GM23338 (cell line): Measurements from ENCODE around the gene INPP4B. TPM values are rescaled to one million over a fixed set of nuclear protein-coding genes. Genes with fewer than 3 reads are reported as not detected.
A peak's percentile ranks its signal among the peaks of the same experiment; 100 is the strongest.

Source experiments
- ATAC-seq: fragments of 200-7000 bp; cut with Tn5 transposase; 3 replicates; pipeline ENCODE4 v1.9.1; 2020
- DNase-seq: peaks from one replicate; pipeline ENCODE4 v3.0.0-alpha.2; 2015; ENCODE audit warnings: low spot score
- H2AFZ ChIP-seq: fragments of 200-600 bp; sonication (generic); 2 replicates; pipeline ENCODE4 v1.8.0; 2016; ENCODE audit warnings: antibody characterized with exemption, mild to moderate bottlenecking, moderate library complexity
- H3F3A ChIP-seq: fragments of 200-600 bp; sonication (generic); replicated peaks from 2 replicates; pipeline ENCODE4 v1.8.0; 2017; ENCODE audit warnings: antibody characterized with exemption, mixed run types, low read depth
- H3K27ac ChIP-seq: fragments of 200-600 bp; sonication (generic); 2 replicates; pipeline ENCODE4 v1.6.1; 2016; ENCODE audit warnings: low read depth
- H3K27me3 ChIP-seq: fragments of 200-600 bp; sonication (generic); 2 replicates; pipeline ENCODE4 v1.8.0; 2016; ENCODE audit warnings: mild to moderate bottlenecking, mixed run types, moderate library complexity; ENCODE audit not compliant: insufficient read depth
- H3K36me3 ChIP-seq: fragments of 200-600 bp; sonication (generic); 2 replicates; pipeline ENCODE4 v1.8.0; 2016; ENCODE audit warnings: mild to moderate bottlenecking; ENCODE audit not compliant: insufficient read depth
- H3K4me1 ChIP-seq: fragments of 200-600 bp; sonication (generic); 2 replicates; pipeline ENCODE4 v1.8.0; 2016; ENCODE audit warnings: mild to moderate bottlenecking, moderate library complexity; ENCODE audit not compliant: insufficient read depth
- H3K4me2 ChIP-seq: fragments of 200-600 bp; sonication (generic); 2 replicates; pipeline ENCODE4 v1.7.1; 2017; ENCODE audit warnings: mixed run types
- H3K4me3 ChIP-seq: fragments of 200-600 bp; sonication (generic); 2 replicates; pipeline ENCODE4 v1.6.1; 2016; ENCODE audit warnings: mixed run types
- H3K79me2 ChIP-seq: fragments of 200-600 bp; sonication (generic); replicated peaks from 2 replicates; pipeline ENCODE4 v1.8.0; 2017; ENCODE audit warnings: mild to moderate bottlenecking; ENCODE audit not compliant: insufficient read depth
- H3K9me2 ChIP-seq: fragments of 200-600 bp; sonication (generic); 2 replicates; pipeline ENCODE4 v1.8.0; 2017; ENCODE audit not compliant: insufficient read depth
- H4K20me1 ChIP-seq: fragments of 200-600 bp; sonication (generic); replicated peaks from 2 replicates; pipeline ENCODE4 v1.8.0; 2017; ENCODE audit warnings: mild to moderate bottlenecking; ENCODE audit not compliant: insufficient read depth
- H3K27ac Mint-ChIP-seq: 2 replicates; pipeline ENCODE4 v1.8.0; 2020; ENCODE audit warnings: inconsistent platforms, mild to moderate bottlenecking, moderate library complexity, mixed read lengths
- H3K27me3 Mint-ChIP-seq: 3 replicates; pipeline ENCODE4 v1.8.0; 2022; ENCODE audit warnings: low read depth, mild to moderate bottlenecking, moderate library complexity, mixed read lengths, inconsistent platforms; ENCODE audit not compliant: insufficient read depth, poor library complexity
- H3K36me3 Mint-ChIP-seq: 3 replicates; pipeline ENCODE4 v1.8.0; 2021; ENCODE audit warnings: low read depth, mild to moderate bottlenecking, inconsistent platforms, moderate library complexity, mixed read lengths
- H3K4me1 Mint-ChIP-seq: 3 replicates; pipeline ENCODE4 v1.8.0; 2020; ENCODE audit warnings: mild to moderate bottlenecking, inconsistent platforms, mixed read lengths
- H3K4me3 Mint-ChIP-seq: 3 replicates; pipeline ENCODE4 v1.8.0; 2021; ENCODE audit warnings: moderate library complexity, mild to moderate bottlenecking, inconsistent platforms, mixed read lengths
- H3K9me3 Mint-ChIP-seq: 3 replicates; pipeline ENCODE4 v1.8.0; 2020; ENCODE audit warnings: moderate library complexity, mild to moderate bottlenecking, inconsistent platforms, mixed read lengths
- CREB1 ChIP-seq: fragments of 250-450 bp; sonication (Bioruptor Pico); IDR thresholded peaks from 2 replicates; pipeline ENCODE4 v1.5.0; 2020; ENCODE audit warnings: low read depth, mild to moderate bottlenecking, moderate library complexity
- EZH2 ChIP-seq: fragments of 200-600 bp; sonication (generic); IDR thresholded peaks from one replicate; pipeline ENCODE4 v1.8.0; 2017; ENCODE audit warnings: antibody characterized with exemption, mild to moderate bottlenecking, low read depth; ENCODE audit not compliant: unreplicated experiment
- EZH2phosphoT487 ChIP-seq: fragments of 200-600 bp; sonication (generic); IDR thresholded peaks from one replicate; pipeline ENCODE4 v1.8.1; 2018; ENCODE audit warnings: antibody characterized with exemption; ENCODE audit not compliant: unreplicated experiment
- JUNB ChIP-seq: IDR thresholded peaks from one replicate; pipeline ENCODE4 v1.6.1; 2016; ENCODE audit warnings: antibody characterized with exemption; ENCODE audit not compliant: unreplicated experiment
- NANOG ChIP-seq: IDR thresholded peaks from 2 replicates; pipeline ENCODE4 v1.6.1; 2016; ENCODE audit warnings: antibody characterized with exemption, borderline replicate concordance
- POLR2AphosphoS5 ChIP-seq: IDR thresholded peaks from 2 replicates; pipeline ENCODE4 v1.6.1; 2016; ENCODE audit warnings: antibody characterized with exemption, low read depth
- STAT1 ChIP-seq: IDR thresholded peaks from one replicate; pipeline ENCODE4 v1.6.1; 2016; ENCODE audit warnings: antibody characterized with exemption; ENCODE audit not compliant: unreplicated experiment
- ZNF114 ChIP-seq: fragments of 250-450 bp; sonication (Bioruptor Pico); IDR thresholded peaks from 2 replicates; pipeline ENCODE4 v1.5.0; 2020; ENCODE audit warnings: mild to moderate bottlenecking, moderate library complexity
- ZNF331 ChIP-seq: fragments of 250-450 bp; sonication (Bioruptor Pico); IDR thresholded peaks from 2 replicates; pipeline ENCODE4 v1.5.0; 2020; ENCODE audit warnings: low read depth, mild to moderate bottlenecking, moderate library complexity
- ZNF462 ChIP-seq: fragments of 250-450 bp; sonication (Bioruptor Pico); IDR thresholded peaks from 2 replicates; pipeline ENCODE4 v1.5.0; 2020; ENCODE audit warnings: mild to moderate bottlenecking, moderate library complexity
- polyA plus RNA-seq: library from polyadenylated mRNA; unstranded; fragments of >200 nt; fragmentation: Nextera tagmentation; extraction: Ambion mirVana; gene quantifications from 2 replicates; pipeline ENCODE4 v1.2.1, GENCODE V29; 2016
- total RNA-seq: library from RNA; depleted of rRNA; stranded (reverse); fragments of >200 nt; shearing (Covaris generic); gene quantifications from 2 replicates; pipeline ENCODE4 v1.2.3, GENCODE V29; 2014
- TF ChIP-seq, protein P1 (sequence below), 2 experiments: fragments of 200-600 bp in 1 of 2; sonication (generic) in 1 of 2; conservative IDR thresholded peaks; 2 replicates each; pipeline versions ENCODE4 v1.5.1 to v1.6.1; 2016 to 2017; ENCODE audit warnings: antibody characterized with exemption in 2 of 2, low read depth in 2 of 2, mild to moderate bottlenecking in 2 of 2, moderate library complexity in 1 of 2
- TF ChIP-seq, protein P2 (sequence below): IDR thresholded peaks from 2 replicates; pipeline ENCODE4 v1.6.1; 2016; ENCODE audit warnings: antibody characterized with exemption
- TF ChIP-seq, protein P3 (sequence below): IDR thresholded peaks from one replicate; pipeline ENCODE4 v1.6.1; 2018; ENCODE audit warnings: antibody characterized with exemption; ENCODE audit not compliant: unreplicated experiment

The INPP4B gene
- total and polyA plus RNA-seq, 2 experiments from 2014 or later = 0.11 to 0.14 TPM

DNA sequence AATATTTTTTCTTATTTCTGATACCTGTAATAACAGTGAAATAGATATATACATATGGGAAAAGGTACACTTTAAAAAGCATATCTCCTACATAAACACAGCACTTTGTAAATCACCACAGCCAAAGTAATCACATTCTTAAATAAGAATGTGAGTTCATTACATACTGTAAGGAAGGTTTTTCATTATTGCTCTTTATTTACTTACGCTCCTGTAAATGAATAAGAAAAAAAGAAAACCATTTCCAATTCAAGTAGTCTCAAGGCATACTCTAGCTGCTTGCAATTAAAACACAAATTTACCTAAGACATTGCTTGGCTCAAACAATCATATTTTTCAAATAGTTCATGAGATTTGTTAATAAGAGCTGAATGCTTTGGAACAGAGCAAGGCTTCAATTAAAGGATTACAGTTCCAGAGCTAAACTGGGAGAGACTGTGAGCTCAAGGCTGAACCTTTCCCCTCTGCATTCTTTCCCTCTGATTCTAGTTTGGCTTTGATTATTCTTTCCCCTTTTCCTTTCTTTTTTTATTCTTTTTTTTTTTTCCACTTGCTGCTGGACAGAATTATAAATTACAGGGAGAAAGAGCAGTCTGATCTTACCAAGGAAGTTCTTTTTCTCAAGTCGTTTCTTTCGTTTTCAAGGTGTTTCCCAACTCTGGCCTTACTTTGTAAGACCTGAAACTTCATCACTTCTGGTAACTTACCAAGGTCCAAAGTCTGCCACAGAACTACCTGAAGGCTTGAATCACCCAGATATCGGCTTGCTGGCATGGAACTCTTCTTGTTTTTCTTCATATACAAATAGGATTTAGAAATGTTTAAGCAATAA, 278.3 kb downstream of the INPP4B start:
- Mint-ChIP-seq H3K36me3 (no peaks in the 10 kb centered on the region), H3K4me3 (no peak overlapping the region), H3K27ac (no peak overlapping the region), H3K4me1 (peaks cover 18% of the 10 kb centered on the region), H3K9me3 (no peaks in the 10 kb centered on the region; the same call in 2 of the 3 replicates), H3K27me3 (peaks cover 4% of the 10 kb centered on the region)
- TF ChIP-seq ZNF114 (CRISPR knock-in tag) = no peak
- TF ChIP-seq ZNF462 (CRISPR knock-in tag) = no peak
- TF ChIP-seq EZH2phosphoT487 = no peak
- no peak for TF ChIP-seq EZH2
- TF ChIP-seq, protein P1, sequence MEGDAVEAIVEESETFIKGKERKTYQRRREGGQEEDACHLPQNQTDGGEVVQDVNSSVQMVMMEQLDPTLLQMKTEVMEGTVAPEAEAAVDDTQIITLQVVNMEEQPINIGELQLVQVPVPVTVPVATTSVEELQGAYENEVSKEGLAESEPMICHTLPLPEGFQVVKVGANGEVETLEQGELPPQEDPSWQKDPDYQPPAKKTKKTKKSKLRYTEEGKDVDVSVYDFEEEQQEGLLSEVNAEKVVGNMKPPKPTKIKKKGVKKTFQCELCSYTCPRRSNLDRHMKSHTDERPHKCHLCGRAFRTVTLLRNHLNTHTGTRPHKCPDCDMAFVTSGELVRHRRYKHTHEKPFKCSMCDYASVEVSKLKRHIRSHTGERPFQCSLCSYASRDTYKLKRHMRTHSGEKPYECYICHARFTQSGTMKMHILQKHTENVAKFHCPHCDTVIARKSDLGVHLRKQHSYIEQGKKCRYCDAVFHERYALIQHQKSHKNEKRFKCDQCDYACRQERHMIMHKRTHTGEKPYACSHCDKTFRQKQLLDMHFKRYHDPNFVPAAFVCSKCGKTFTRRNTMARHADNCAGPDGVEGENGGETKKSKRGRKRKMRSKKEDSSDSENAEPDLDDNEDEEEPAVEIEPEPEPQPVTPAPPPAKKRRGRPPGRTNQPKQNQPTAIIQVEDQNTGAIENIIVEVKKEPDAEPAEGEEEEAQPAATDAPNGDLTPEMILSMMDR (conservative IDR thresholded peaks at IDR 0.05; ENCODE audit: low read depth in 2 of 2) = no peak
- TF ChIP-seq NANOG = no peak
- TF ChIP-seq ZNF331 (CRISPR knock-in tag) = no peak
- no peak for TF ChIP-seq JUNB
- TF ChIP-seq, protein P2, sequence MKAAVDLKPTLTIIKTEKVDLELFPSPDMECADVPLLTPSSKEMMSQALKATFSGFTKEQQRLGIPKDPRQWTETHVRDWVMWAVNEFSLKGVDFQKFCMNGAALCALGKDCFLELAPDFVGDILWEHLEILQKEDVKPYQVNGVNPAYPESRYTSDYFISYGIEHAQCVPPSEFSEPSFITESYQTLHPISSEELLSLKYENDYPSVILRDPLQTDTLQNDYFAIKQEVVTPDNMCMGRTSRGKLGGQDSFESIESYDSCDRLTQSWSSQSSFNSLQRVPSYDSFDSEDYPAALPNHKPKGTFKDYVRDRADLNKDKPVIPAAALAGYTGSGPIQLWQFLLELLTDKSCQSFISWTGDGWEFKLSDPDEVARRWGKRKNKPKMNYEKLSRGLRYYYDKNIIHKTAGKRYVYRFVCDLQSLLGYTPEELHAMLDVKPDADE = no peak
- TF ChIP-seq, protein P3, sequence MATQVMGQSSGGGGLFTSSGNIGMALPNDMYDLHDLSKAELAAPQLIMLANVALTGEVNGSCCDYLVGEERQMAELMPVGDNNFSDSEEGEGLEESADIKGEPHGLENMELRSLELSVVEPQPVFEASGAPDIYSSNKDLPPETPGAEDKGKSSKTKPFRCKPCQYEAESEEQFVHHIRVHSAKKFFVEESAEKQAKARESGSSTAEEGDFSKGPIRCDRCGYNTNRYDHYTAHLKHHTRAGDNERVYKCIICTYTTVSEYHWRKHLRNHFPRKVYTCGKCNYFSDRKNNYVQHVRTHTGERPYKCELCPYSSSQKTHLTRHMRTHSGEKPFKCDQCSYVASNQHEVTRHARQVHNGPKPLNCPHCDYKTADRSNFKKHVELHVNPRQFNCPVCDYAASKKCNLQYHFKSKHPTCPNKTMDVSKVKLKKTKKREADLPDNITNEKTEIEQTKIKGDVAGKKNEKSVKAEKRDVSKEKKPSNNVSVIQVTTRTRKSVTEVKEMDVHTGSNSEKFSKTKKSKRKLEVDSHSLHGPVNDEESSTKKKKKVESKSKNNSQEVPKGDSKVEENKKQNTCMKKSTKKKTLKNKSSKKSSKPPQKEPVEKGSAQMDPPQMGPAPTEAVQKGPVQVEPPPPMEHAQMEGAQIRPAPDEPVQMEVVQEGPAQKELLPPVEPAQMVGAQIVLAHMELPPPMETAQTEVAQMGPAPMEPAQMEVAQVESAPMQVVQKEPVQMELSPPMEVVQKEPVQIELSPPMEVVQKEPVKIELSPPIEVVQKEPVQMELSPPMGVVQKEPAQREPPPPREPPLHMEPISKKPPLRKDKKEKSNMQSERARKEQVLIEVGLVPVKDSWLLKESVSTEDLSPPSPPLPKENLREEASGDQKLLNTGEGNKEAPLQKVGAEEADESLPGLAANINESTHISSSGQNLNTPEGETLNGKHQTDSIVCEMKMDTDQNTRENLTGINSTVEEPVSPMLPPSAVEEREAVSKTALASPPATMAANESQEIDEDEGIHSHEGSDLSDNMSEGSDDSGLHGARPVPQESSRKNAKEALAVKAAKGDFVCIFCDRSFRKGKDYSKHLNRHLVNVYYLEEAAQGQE = no peak
- no peak for TF ChIP-seq POLR2AphosphoS5
- TF ChIP-seq STAT1 = no peak
- no peak for TF ChIP-seq CREB1 (CRISPR knock-in tag)
- Histone ChIP-seq H3K27me3 (no peaks in the 10 kb centered on the region), H3F3A (no peaks in the 10 kb centered on the region), H3K79me2 (no peaks in the 10 kb centered on the region), H2AFZ (no peak overlapping the region), H3K9me2 (no peaks in the 10 kb centered on the region), H3K4me2 (peak overlapping the region; percentile 3; the same call in 1 of the 2 replicates), H3K27ac (no peak overlapping the region), H3K36me3 (no peaks in the 10 kb centered on the region), H4K20me1 (no peaks in the 10 kb centered on the region), H3K4me3 (no peak overlapping the region), H3K4me1 (peaks cover 8% of the 10 kb centered on the region)
- ATAC-seq = peak; percentile 39; the same call in 2 of the 3 replicates
- DNase-seq = peak; percentile 7
